ENCODE results near the gene ANKRD42.

- no peak for TF ChIP-seq CTCF (IDR thresholded peaks at IDR 0.05; ENCODE audit: low read length)
- no peak for TF ChIP-seq EZH2 (optimal IDR thresholded peaks at IDR 0.05; ENCODE audit: low read depth, low read length)
Observed at GRCh38 chr11:83200035-83200434, 6.5 kb downstream of the ANKRD42 start.

Data from MM.1S (cell line).